ENCODE results near the gene ZSCAN30.

Gene ZSCAN30

DNA sequence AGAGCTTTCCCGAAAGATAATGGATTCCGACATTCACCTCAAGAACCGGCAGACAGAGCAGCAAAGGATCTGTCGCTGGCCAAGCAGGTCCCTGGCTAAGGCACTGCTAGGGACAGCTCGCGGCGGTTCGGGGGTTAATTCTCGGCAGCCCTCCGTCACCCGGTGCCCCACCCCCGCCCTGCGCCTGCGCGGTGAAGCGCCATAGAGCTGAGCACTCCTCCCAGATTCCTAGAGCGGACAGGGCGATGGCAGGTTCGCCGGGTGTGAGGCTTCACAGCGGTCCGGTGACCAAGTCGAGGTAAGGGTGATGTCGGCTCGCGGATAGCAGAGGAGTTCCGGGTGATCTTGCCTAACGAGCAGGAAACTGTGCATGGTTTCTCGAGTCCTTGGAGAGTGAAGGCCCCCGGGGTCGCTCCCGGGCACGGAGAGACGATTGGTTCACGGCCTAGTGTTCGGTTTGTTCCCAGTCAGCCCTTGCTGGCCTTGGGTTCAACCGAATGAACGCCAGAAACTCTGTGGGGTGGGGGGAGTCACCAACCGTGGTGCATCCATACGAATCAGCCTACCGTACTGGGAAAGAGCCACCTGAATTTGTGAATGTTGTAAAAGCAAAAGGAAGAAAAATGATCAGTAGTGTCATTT lies at the start of gene ZSCAN30:
Gene ZSCAN30, minus strand, starts transcription at position 136 of the 642 bp plus-strand sequence. CDS start 25,877 bp downstream, outside the sequence.
- peak; percentile 91 to 92 for DNase-seq (ENCODE audit: low read depth in 2 of 2, low spot score in 1 of 2)

DNA sequence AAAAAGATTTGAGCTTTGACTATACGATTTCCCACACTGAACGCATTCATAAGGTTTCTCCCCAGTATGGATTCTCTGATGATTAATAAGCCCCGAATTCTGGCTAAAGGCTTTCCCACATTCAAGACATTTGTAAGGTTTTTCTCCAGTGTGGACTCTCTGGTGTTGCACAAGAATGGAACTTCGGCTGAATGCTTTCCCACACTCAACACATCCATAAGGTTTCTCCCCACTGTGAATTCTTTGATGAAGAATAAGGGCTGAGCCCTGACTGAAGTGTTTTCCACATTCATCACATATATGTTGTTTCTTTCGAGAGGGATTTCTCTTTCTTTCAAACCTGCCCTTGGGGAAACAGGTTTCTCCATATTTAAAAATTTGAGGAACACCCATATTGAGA lies 47.3 kb upstream of the ZSCAN30 start:
- no peak for DNase-seq (ENCODE audit: low read depth in 2 of 2, low spot score in 1 of 2)

DNA sequence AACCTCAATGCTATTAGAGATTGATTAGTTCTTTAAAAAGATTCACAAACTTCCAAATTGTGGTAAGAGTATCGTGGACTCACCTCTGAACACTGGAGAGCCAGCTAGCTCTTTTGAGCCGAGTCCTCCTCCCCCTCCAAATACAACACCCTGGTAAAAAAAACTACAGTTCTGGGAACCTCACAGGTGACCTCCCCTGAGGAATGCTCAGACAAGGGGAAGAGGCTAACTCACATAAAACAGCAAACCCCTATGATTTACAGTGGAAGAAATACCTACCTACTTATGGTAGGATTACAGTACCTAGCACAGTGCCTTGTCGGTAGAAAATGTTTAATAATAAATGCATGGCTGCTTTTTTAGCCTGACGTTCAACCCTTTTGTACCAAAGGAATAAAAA lies 45.8 kb upstream of the ZSCAN30 start:
- no peak for DNase-seq (ENCODE audit: low read depth in 2 of 2, low spot score in 1 of 2)

DNA sequence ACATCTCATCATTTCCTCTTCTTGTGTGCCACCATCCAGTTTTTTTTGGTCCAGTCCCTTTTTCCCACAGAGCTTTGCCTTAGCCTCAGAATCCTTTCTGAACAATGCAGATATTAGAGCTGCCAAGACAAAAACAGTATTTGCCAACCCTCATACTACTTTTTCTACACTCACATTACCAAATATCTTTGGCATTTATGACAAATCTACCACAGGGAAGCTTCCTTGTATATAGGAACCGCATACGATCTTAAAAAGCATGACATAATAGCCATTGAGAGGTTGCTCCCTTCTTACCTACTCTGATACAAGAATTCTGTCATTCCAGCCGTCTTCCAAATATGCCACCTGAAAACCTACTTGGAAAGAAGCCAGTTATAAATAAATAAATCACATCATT lies 44.8 kb upstream of the ZSCAN30 start:
- DNase-seq (ENCODE audit: low read depth in 2 of 2, low spot score in 1 of 2), result no peak

DNA sequence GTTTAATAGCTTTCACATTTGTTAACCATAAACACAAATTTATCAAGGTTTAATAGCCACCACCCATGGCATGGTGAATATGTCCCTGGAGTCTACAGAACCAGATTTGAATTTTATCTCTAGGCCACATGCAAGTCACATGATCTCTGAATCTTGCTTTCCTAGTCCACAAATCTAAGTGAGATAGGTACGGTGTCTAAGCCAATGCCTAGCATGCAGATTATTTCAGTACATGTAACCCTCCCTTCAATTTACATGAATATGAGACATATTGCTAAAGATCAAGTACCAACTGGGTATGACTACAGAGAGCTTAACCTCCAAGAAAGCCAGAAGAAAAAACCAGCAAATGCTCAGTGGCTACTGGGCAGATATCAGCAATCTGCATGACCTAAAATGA lies 44.2 kb upstream of the ZSCAN30 start:
- DNase-seq (ENCODE audit: low read depth in 2 of 2, low spot score in 1 of 2), result no peak

DNA sequence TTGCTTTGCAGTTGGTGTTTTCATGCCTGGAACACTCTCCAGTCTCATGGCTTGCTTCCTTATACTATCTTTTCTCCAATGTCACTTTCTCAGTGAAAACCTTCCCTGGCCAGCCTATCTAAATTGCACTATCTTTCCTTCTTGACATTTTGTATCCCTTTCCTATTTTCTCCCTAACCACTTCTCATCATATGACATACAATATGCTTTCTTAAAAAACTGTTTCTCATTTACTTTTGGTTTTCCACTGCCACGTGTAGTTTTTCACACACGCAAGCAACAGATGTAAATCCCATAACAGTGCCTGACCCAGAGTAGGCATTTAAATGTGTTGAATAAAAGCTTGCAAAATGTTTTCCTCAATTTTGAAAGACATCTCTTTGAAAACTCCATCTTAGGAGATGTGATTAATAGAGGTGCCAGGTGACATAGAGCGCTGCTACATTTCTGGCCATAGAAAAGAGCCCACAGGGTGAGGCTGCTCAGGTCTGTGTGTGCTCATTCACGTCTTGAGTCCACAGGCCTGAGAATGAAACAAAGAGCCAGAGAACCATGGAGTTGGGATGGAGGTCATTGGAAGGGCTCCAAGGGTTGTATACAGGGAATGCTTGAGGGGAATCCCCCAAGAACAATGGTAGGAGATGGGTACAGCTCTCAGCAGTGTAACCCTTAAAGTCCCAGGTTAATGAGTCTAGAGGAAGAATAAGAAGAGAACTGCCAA lies 41.5 kb upstream of the ZSCAN30 start:
- no peak for DNase-seq (ENCODE audit: low read depth in 2 of 2, low spot score in 1 of 2)

DNA sequence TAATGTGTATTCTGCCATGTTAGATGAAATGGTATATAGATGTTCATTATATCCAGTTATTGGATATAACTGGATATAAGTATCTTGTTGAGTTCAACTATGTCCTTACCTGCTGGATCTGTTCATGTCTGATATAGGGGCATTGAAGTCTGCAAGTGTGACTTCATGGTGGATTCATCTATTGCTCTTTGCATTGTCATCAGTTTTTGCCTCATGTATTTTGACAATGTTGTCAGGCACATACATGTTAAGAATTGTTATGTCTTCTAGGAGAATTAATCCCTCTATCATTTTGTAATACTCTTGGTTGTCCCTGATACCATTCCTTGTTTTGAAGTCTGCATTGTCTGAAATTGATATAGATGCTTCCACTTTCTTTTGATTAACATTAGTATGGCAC lies 38.8 kb upstream of the ZSCAN30 start:
- DNase-seq (ENCODE audit: low read depth in 2 of 2, low spot score in 1 of 2), result no peak

DNA sequence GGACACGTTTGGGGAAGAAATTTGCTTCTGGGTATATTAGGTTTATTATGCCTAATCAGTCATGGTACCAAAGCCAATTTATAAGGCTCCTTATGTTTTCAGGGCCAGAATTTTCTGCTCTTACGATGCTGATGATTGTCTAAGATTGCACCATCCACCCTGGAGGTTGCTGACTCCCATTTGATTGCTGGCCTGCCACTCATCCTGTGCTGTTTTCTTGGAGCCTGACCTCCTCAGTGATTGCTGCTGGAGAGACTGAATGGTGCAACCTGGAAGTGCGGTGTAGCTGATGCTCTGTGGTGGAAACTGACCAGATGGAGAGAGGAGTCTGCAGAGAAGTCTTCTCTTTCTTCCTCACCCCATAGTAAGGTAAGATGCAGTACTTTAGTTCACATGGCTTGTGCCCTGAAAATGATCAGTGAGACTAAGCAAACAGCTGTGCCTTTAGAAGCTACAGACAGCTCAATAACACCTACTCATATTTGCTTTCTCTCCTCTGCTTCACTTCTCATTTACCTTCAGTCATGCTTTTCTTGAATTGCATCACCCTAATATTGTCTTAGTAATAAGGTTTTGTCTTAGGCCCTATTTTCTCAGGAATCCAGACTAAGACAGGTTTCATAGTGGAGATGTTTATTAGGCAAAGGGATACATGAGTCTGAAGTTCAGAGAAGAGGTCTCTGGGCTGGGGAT lies 36.8 kb upstream of the ZSCAN30 start:
- no peak for DNase-seq (ENCODE audit: low read depth in 2 of 2, low spot score in 1 of 2)

DNA sequence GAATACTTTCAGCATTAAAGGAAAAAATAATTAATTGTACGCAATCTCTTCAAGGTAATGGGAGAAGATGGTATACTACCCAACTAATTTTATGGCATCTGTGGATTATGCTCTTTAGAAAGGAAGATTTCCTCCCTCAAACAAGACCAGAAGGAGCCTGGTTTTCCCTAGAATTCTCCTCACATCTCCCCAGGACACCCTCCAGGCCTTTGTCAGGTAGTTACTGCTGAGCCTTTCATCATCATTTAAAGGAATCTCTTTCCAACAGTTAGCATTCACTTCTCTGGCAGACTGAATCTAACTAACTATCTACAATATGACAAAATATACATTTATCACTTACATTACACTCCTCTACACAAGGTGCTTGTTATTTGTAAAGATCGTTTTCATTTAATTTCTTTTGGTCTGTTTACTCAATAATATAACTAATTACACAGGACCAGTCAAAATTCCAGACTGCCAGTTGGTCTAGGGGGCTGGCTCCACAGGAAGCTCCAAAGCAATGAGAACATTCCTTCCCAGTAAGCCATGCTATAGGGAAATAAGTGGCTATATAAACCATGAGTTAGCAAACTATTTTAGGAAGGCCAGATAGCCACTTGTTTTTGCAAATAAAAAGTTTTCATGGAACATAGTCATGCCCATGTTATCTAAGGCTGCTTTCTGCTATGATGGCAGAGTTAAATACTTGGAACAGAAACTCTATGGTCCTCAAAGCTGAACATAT lies 35.1 kb upstream of the ZSCAN30 start:
- no peak for DNase-seq (ENCODE audit: low read depth in 2 of 2, low spot score in 1 of 2)

DNA sequence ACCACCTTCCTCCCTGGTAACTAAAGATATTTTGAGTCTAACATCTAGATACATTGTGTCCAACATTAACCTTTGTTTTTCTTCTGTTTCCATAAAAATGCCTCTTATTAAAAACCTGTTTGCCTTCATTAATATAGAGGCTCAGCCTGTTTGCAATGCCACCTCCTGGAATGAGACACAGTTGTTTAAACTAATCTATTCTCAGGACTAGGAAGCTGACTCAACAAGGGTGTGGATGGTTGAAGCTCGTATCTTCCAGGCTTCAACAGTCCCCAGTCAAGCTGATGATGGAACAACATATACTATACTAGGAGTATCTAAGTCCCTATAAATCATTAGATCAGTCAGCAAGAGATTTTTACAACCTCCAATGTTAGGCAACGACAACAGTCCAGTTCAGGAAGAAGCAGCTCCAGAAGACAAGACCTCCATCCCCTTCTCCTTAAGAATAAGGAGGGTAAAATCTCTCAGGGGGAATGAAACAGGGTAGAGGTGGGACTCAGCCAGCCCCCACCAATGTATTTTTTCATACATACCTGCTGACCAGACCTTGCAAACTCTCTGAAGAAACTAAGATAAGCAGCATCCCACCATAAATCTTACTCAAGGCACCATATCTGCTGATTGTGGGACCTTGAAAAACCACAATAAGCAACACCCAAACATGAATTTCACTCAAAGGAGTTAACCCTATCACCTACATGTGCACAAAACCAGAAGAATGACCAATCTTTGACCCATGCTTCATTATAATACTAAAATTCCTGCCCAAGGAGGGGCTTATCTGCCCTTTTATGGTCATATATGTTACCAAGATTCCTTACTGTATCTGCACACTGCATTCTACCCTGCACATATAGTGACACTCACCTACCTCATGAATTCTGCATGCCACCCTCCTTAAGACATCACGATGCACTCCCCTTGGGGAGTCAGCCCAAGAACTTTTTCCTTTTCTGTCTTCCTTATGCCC lies 32.7 kb upstream of the ZSCAN30 start:
- no peak for DNase-seq (ENCODE audit: low read depth in 2 of 2, low spot score in 1 of 2)

DNA sequence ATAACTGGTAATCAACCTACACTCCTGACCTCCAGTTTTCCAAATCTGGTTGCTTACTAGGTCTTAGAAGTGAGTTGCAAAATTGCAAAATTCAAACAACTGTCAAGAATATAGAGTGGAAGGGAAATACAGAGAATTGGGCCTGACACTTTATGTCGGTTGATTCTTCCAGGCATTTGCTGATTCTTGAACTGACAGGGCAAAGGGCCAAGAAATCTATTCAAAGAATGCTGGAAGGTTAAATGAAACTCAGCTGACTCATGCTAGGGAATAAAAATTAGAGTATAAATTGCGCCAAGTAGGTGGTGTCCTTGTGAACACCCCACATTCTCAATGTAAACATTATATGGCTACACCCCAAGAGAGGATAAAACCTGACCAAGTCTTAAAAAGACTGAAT lies 21.5 kb upstream of the ZSCAN30 start:
- no peak for DNase-seq (ENCODE audit: low read depth in 2 of 2, low spot score in 1 of 2)

DNA sequence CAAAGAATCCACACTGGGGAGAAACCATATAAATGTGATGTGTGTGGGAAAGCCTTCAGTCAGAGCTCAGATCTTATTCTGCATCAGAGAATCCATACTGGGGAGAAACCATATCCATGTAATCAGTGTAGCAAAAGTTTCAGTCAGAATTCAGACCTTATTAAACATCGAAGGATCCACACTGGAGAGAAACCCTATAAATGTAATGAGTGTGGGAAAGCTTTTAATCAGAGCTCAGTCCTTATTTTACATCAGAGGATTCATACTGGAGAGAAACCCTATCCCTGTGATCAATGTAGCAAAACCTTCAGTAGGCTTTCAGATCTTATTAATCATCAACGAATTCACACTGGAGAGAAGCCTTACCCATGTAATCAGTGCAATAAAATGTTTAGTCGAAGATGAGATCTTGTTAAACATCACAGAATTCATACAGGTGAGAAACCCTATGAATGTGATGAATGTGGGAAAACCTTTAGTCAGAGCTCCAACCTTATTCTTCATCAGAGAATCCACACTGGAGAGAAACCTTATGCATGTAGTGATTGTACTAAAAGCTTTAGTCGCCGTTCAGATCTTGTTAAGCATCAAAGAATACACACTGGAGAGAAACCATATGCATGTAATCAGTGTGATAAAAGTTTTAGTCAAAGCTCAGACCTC lies 16.7 kb upstream of the ZSCAN30 start:
- no peak for DNase-seq (ENCODE audit: low read depth in 2 of 2, low spot score in 1 of 2)

DNA sequence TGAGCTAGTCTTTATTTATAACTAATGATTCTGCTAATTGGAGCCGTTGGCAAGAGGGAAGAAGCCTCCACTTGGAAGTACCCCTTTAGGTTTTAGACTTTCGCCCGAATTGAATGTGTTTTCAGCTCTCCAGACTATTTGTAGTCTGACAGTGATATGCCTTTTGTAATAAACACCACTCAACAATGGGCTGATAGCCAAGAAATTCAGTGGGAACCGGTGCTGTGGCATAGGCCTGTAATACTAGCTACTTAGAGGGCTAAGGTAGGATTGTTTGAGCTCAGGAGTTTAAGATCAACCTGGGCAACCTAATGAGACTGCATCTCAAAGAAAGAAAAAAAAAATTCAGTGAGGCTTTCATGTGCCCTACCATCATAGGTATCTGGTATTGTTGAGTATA lies 13.6 kb upstream of the ZSCAN30 start:
- DNase-seq (ENCODE audit: low read depth in 2 of 2, low spot score in 1 of 2), result no peak

DNA sequence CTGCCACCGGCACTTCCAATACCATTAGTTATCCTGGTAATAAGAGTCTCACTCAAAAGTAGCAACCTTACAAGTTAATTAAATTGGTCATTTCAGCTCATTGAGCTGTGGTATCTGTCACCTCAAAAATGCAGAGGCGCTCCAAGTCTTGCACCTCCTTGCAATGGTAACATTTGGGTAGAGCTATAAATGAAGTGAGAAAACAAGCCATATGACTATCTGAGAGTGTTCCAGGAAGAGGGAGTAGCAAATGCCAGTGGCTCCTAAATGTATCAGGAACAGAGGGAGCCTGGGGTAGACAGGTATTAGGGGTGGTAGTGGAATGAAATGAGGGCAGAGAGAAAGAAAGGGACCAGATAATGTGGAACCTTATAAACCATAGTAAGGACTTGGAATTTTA lies 6.0 kb upstream of the ZSCAN30 start:
- no peak for DNase-seq (ENCODE audit: low read depth in 2 of 2, low spot score in 1 of 2)

DNA sequence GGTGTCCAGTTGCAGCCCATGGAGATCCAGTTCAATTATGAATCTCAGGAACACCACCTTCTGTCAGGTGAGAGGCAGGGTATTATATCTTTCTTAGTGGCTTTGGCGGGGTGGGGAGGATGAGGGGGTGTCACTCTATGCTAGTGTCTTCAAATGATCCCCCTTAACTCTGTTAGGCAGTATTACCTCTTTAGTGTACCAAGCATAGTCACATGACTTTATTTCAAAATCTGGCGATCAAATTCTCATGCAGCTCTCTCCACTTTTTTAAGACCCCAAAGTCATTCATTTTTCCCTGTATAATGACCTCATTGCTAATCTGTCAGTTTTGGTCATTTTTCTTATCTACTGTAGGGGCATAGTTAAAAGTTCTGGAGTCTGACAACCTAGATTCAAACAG lies 1.1 kb upstream of the ZSCAN30 start:
- DNase-seq (ENCODE audit: low read depth in 2 of 2, low spot score in 1 of 2), result no peak

DNA sequence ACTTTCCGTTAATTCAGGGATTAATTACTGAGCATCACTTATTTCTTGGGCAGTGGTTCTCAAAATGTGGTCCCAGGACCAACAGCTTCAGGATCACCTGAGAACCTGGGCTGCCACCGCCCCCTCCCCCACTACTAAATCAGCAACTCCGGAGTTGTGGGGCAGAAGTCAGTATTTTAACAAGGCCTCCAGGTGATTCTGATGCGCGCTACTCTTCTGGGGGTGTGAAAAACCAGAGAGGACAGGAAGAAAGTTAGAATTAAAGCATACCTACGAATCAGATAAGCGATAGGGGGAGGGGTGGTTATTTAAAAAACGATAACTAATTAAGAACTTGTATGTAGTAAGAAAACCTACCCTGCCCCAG lies 319 bp downstream of the ZSCAN30 start:
- DNase-seq (ENCODE audit: low read depth in 2 of 2, low spot score in 1 of 2), result no peak

DNA sequence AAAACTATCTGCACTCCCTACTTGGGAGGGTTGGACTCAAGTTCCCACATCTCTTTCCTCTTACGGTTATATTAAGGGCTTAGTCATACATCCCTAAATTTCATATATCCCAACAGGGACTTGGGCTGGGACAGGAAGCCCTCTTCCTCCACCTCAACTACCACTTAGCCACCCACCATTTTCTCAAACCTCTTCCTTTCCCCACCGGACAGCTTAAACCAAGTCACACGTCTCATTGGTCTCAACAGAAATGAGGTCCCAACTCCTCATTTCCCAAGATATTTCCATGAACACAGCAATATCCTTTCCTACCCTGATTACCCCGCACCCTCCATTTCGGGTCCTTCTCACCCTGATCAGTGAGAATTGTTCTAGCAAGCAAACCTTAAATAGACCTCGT lies 736 bp downstream of the ZSCAN30 start:
- no peak for DNase-seq (ENCODE audit: low read depth in 2 of 2, low spot score in 1 of 2)

DNA sequence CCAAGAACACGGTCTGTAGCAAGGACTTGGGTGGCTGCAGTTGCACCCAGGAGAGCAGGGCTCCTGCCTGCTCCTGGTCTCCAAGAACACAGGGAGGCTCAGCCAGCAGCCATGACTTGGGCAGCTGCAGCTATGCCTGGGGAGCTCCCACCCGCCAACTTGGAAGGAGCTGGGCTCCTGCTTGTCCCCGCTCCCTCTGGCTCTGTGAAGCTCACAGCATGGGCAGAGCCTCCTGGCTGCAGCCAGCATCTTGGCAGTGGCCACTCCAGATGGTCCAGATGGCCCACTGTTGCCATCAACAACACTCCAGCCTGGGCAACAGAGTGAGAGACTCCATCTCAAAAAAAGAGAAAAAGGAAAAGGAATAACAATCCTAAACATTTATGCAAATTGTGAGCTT lies 5.2 kb downstream of the ZSCAN30 start:
- no peak for DNase-seq (ENCODE audit: low read depth in 2 of 2, low spot score in 1 of 2)

DNA sequence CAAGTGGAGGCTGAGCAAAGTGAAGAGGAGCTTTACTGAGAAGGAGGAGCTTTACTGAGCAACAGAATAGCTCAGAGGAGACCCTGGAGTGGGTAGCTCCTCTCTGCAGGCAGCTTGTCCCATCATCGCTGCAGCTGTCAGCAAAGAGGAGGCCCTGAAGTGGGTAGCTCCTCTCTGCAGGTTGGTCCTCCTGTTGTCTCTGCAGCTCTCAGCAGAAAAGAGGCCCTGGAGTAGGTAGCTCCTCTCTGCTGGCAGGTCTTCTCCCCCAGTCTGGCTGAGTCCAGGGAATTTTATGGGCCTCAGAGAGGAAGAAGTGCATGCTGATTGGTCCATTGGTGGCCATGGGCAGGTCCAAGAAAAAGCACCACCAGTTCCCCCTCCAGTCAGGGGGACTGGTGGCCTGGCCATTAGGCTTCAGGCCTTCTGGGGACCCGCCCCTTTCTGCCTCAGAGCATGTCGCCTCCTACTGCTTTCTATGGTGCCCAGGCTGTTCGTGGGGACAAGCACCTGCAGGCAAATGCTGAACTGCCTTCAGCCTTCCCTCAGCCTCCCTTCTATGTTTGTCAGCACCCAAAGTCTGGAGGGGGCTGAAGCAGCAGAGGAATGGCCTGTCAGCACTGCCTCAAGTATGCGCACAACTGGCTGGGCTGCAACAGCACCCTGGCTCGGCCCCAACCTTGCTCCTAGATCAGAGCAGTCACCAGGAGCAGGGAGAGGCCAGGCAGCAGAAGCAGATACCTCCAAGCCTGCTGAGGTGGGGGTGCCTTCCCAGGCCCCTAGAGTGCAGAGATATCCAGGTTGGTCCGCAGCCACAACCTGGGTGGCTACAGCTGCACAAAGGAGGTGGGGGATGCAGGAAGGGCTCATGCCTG lies 5.9 kb downstream of the ZSCAN30 start:
- no peak for DNase-seq (ENCODE audit: low read depth in 2 of 2, low spot score in 1 of 2)

Data from stimulated activated CD8-positive, alpha-beta memory T cell treated with anti-CD3 and anti-CD28 coated beads, Interleukin-4, amount 100 ng/mL, for 4 hours (primary cell).